SK-N-SH treated with all-trans-retinoic acid at 6 μM for 48 hours (cell line): ENCODE results near the gene WASF2.

Source experiments
- ATAC-seq: fragments of 200-7000 bp; cut with Tn5 transposase; 3 replicates; pipeline ENCODE4 v1.9.1; 2020; ENCODE audit warnings: mild to moderate bottlenecking, moderate library complexity
- ARNTL ChIP-seq: fragments of 450-650 bp; formaldehyde crosslinking; IDR thresholded peaks from 2 replicates; pipeline ENCODE4 v1.5.0; 2020; ENCODE audit warnings: low read depth, mild to moderate bottlenecking, moderate library complexity, borderline replicate concordance
- ESRRG ChIP-seq: fragments of 250-450 bp; sonication (Bioruptor Pico); IDR thresholded peaks from 2 replicates; pipeline ENCODE4 v1.6.1; 2021; ENCODE audit warnings: mild to moderate bottlenecking
- GLIS3 ChIP-seq: fragments of 250-450 bp; sonication (Bioruptor Pico); IDR thresholded peaks from 2 replicates; pipeline ENCODE4 v1.5.0; 2020; ENCODE audit warnings: mild to moderate bottlenecking, moderate library complexity
- ISL1 ChIP-seq: fragments of 250-450 bp; sonication (Bioruptor Pico); IDR thresholded peaks from 2 replicates; pipeline ENCODE4 v2.1.2; 2022; ENCODE audit warnings: mild to moderate bottlenecking, moderate library complexity
- POU6F1 ChIP-seq: fragments of 250-450 bp; sonication (Bioruptor Pico); IDR thresholded peaks from 2 replicates; pipeline ENCODE4 v1.8.0; 2021; ENCODE audit warnings: low read depth, mild to moderate bottlenecking, moderate library complexity, borderline replicate concordance
- PPARA ChIP-seq: fragments of 250-450 bp; sonication (Bioruptor Pico); IDR thresholded peaks from 2 replicates; pipeline ENCODE4 v1.5.0; 2020; ENCODE audit warnings: mild to moderate bottlenecking, borderline replicate concordance
- RARB ChIP-seq: fragments of 250-450 bp; sonication (Bioruptor Pico); IDR thresholded peaks from 2 replicates; pipeline ENCODE4 v1.8.0; 2021; ENCODE audit warnings: mild to moderate bottlenecking, moderate library complexity
- SNAI2 ChIP-seq: fragments of 250-450 bp; sonication (Bioruptor Pico); IDR thresholded peaks from 2 replicates; pipeline ENCODE4 v1.5.0; 2020; ENCODE audit warnings: mild to moderate bottlenecking, moderate library complexity
- TOX ChIP-seq: fragments of 250-450 bp; sonication (Bioruptor Pico); IDR thresholded peaks from 2 replicates; pipeline ENCODE4 v1.8.0; 2021; ENCODE audit warnings: mild to moderate bottlenecking, moderate library complexity, borderline replicate concordance
- TSHZ2 ChIP-seq: fragments of 250-450 bp; sonication (Bioruptor Pico); IDR thresholded peaks from 2 replicates; pipeline ENCODE4 v1.5.0; 2020; ENCODE audit warnings: mild to moderate bottlenecking, moderate library complexity
- ZC3H10 ChIP-seq: fragments of 250-450 bp; sonication (Bioruptor Pico); IDR thresholded peaks from 2 replicates; pipeline ENCODE4 v1.5.1; 2021; ENCODE audit warnings: mild to moderate bottlenecking, moderate library complexity
- ZFP3 ChIP-seq: fragments of 250-450 bp; sonication (Bioruptor Pico); IDR thresholded peaks from 2 replicates; pipeline ENCODE4 v1.5.0; 2020; ENCODE audit warnings: mild to moderate bottlenecking, moderate library complexity
- ZNF565 ChIP-seq: fragments of 450-650 bp; formaldehyde crosslinking; conservative IDR thresholded peaks from 2 replicates; pipeline ENCODE4 v1.5.0; 2020; ENCODE audit warnings: low read depth, mild to moderate bottlenecking, moderate library complexity
- ZNF8 ChIP-seq: fragments of 450-650 bp; formaldehyde crosslinking; IDR thresholded peaks from 2 replicates; pipeline ENCODE4 v1.5.0; 2020; ENCODE audit warnings: mild to moderate bottlenecking, moderate library complexity
- TF ChIP-seq, protein P1 (sequence below): fragments of 250-450 bp; sonication (Bioruptor Pico); IDR thresholded peaks from 2 replicates; pipeline ENCODE4 v1.8.0; 2020; ENCODE audit warnings: mild to moderate bottlenecking, moderate library complexity, borderline replicate concordance
- TF ChIP-seq, protein P2 (sequence below): fragments of 250-450 bp; sonication (Bioruptor Pico); IDR thresholded peaks from 2 replicates; pipeline ENCODE4 v1.5.1; 2021; ENCODE audit warnings: mild to moderate bottlenecking, moderate library complexity

The WASF2 gene

GRCh38 chr1:27397110-27397509 is 92.9 kb downstream of the WASF2 start (continued):
- TF ChIP-seq SNAI2 (no peak), ZNF8 (CRISPR knock-in tag) (no peak), POU6F1 (CRISPR knock-in tag) (no peak)
- TF ChIP-seq, protein P1, sequence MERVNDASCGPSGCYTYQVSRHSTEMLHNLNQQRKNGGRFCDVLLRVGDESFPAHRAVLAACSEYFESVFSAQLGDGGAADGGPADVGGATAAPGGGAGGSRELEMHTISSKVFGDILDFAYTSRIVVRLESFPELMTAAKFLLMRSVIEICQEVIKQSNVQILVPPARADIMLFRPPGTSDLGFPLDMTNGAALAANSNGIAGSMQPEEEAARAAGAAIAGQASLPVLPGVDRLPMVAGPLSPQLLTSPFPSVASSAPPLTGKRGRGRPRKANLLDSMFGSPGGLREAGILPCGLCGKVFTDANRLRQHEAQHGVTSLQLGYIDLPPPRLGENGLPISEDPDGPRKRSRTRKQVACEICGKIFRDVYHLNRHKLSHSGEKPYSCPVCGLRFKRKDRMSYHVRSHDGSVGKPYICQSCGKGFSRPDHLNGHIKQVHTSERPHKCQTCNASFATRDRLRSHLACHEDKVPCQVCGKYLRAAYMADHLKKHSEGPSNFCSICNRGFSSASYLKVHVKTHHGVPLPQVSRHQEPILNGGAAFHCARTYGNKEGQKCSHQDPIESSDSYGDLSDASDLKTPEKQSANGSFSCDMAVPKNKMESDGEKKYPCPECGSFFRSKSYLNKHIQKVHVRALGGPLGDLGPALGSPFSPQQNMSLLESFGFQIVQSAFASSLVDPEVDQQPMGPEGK, result no peak
- TF ChIP-seq, all 23 proteins: peak for 0

DNA sequence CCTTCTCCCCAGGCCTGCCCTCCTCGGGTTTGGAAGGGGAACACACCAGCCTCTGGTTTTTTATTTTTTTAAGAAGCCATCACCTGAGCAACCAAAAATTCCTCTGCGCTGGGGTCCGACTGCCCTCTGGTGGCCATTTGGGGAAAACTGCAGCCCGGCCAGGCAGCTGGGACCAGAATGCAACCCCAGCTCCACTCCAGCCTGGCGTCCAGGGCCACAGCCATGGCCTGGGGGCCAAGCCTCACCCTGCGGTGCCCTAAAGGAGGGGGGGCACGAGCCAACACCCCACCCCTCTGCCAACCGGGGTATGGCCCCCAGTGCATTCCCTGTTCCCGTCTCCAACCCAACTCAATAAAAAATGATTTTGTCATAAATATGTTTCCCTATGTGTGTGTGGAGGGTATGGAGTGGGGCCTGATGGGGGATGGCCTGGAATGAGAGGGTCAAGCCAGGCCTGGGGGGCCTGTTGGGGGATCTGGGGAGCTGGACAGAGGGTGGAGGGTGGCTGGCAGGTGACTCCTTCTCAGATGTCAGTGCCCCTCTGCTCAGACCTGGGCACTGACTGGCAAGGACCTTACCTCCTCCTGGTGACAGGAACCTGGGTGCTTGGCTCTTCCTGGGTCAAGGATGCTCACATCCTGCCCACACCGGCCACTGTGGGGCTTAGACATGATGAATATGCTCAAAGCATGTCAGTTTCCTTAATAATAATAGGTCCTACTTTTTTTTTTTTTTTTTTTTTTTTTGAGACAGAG is 94.3 kb downstream of the WASF2 start:
- ATAC-seq, result peak; percentile 54
- TF ChIP-seq ESRRG (CRISPR knock-in tag) (no peak), POU6F1 (CRISPR knock-in tag) (no peak), TOX (CRISPR knock-in tag) (no peak), ISL1 (CRISPR knock-in tag) (no peak)
- TF ChIP-seq, all 23 proteins: peak for 0

- TF ChIP-seq ARNTL (CRISPR knock-in tag) (no peak), GLIS3 (CRISPR knock-in tag) (no peak)
- TF ChIP-seq, protein P2, sequence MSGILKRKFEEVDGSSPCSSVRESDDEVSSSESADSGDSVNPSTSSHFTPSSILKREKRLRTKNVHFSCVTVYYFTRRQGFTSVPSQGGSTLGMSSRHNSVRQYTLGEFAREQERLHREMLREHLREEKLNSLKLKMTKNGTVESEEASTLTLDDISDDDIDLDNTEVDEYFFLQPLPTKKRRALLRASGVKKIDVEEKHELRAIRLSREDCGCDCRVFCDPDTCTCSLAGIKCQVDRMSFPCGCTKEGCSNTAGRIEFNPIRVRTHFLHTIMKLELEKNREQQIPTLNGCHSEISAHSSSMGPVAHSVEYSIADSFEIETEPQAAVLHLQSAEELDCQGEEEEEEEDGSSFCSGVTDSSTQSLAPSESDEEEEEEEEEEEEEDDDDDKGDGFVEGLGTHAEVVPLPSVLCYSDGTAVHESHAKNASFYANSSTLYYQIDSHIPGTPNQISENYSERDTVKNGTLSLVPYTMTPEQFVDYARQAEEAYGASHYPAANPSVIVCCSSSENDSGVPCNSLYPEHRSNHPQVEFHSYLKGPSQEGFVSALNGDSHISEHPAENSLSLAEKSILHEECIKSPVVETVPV (CRISPR knock-in tag), result no peak
- ATAC-seq, result no peak
Observed at GRCh38 chr1:27394925-27395324, 95.0 kb downstream of the WASF2 start.

DNA sequence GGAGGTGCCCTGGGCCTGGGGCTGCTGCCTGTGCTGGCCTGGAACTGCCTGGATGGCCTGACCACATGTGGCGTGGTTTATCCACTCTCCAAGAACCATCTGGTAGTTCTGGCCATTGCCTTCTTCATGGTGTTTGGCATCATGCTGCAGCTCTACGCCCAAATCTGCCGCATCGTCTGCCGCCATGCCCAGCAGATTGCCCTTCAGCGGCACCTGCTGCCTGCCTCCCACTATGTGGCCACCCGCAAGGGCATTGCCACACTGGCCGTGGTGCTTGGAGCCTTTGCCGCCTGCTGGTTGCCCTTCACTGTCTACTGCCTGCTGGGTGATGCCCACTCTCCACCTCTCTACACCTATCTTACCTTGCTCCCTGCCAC is 95.7 kb downstream of the WASF2 start:
- no peak for TF ChIP-seq RARB (CRISPR knock-in tag)
- no peak for TF ChIP-seq TSHZ2 (CRISPR knock-in tag)
- no peak for TF ChIP-seq ZNF565 (CRISPR knock-in tag)
- TF ChIP-seq PPARA, result no peak
- no peak for TF ChIP-seq ZFP3 (CRISPR knock-in tag)
- TF ChIP-seq ZC3H10 (CRISPR knock-in tag), result no peak
- no peak for TF ChIP-seq GLIS3 (CRISPR knock-in tag)
- TF ChIP-seq ESRRG (CRISPR knock-in tag), result no peak

More for the DNA sequence above, 95.7 kb downstream of the WASF2 start:
- ATAC-seq, result no peak
